Inflammatory macrophage treated with lipopolysaccharide for 1 hour (primary cell): Measurements from ENCODE around the gene PPIL1.
"Not testable (repeated sequence)": the region's sequence is repeated elsewhere in the genome, so short reads cannot be mapped to it uniquely, and the experiment has no call there.

Experiments used
- DNase-seq, 2 donors: peaks; one replicate each; pipeline ENCODE4 v3.0.0-alpha.2; 2020 to 2022

Gene PPIL1

DNA sequence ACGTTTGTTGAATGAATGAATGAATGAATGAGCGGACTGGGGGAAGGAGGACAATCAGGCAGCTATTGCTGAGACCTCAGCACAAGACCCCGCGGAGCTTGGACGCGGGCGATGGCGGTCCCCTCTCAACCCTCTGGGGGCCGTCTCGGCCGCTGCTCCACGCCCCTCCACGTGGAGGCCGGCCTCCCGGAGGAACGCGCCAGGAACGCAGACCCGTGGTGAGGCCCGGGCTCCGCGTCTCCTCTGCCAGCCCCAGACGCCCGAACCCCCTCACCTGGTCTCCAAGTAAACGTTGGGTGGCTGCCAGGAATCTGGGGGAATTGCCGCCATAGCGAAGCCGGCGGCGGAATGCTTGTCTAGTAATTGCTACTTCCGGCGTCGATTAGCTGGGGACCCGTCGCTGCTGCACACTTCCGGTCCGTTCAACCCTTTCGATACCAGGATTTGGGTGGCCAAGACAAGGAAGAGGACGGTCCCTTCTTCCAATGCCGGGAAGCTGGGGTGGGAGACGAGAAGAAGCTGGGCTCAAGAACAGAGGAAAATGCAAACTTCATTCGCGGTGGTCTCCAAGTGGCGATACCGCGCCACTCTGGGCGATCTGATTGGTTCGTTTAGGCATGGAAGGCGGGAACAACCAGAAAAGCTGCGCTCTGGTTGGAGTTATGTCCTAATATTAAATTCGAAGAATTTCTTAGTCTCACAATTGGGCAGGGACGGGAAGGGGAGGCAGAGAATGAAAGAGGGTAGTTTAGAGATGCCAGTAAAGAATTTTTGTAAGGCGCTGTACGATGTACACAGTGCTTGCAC is at the start of gene PPIL1:
Gene PPIL1 (minus strand): TSS at position 361 of the 807 bp plus-strand sequence. CDS start 31 bp downstream, at position 330.
- peak; percentile 83 to 89 for DNase-seq

DNA sequence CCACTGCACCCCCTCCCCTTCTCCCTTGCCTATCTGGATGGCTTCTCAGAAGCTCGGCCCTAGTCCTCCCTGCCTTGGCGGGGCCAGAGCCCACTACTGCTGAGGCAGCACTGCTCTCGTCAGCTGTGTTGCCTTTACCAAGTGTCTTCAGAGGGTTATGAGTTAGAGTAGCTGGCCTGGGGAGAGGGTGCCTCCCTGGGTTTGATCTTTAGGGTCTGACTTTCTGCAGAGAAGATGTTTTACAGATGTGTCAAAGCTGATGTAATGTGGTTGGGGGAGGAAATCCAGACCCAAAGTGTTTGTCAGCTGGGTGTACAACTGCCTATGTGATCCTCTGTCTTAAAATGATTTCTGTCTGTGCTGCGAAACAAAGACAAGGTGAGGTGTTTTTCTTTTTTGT is 49.5 kb upstream of the PPIL1 start:
- DNase-seq, result no peak

- no peak for DNase-seq
Observed at GRCh38 chr6:36920546-36920945, 45.9 kb upstream of the PPIL1 start.

DNA sequence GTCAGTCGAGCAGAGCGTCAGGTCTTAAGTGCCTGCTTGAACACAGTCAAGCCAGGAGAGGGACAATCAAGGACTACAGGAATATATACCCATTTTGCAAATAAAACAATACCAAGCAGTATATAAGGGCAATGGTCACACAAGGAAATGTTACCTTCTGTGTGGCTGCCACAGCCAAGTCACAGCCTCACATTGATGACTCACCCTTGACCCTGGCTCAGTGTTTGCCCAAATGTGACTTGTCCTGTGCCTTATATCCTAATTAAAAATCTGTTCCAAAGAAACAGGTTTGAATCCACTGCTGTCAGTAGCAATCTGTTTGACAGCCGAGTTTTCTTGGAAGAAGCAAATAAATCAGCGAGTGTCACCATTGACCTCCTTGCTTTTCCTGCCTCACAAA is 45.4 kb upstream of the PPIL1 start:
- DNase-seq, result no peak

- no peak for DNase-seq
Observed at GRCh38 chr6:36917541-36918193, 43.1 kb upstream of the PPIL1 start.

DNA sequence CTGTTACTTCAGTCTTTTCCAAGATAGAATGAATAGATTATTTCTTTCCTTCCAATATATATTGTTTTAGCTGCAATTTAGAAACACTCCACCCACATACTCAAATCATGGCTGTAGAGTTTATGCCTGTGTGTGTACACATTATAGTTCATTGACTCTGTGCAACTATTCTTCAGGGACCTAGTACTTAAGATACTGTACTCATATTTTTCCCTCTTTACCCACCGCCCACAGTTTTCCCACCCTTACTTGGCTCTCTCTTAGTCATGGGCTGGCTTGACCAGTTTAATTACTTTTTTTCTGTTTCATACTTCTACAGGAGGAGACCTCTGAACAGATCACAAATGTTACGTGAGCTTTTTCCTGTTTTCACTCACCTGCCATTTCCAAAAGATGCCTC is 41.5 kb upstream of the PPIL1 start:
- DNase-seq, result no peak

GRCh38 chr6:36915599-36915998 is 41.0 kb upstream of the PPIL1 start:
- DNase-seq, result no peak

GRCh38 chr6:36914227-36914794 is 39.7 kb upstream of the PPIL1 start:
- DNase-seq, result peak in 1 of 2 donors; percentile 2

- DNase-seq, result no peak
Observed at GRCh38 chr6:36913082-36913481, 38.5 kb upstream of the PPIL1 start.

- DNase-seq, result no peak
Observed at GRCh38 chr6:36912586-36912985, 38.0 kb upstream of the PPIL1 start.

GRCh38 chr6:36912030-36912454 is 37.4 kb upstream of the PPIL1 start:
- DNase-seq, result peak in 1 of 2 donors; percentile 20

GRCh38 chr6:36908747-36909146 is 34.1 kb upstream of the PPIL1 start:
- DNase-seq, result no peak

- DNase-seq, result no peak
Observed at GRCh38 chr6:36907781-36908180, 33.2 kb upstream of the PPIL1 start.

DNA sequence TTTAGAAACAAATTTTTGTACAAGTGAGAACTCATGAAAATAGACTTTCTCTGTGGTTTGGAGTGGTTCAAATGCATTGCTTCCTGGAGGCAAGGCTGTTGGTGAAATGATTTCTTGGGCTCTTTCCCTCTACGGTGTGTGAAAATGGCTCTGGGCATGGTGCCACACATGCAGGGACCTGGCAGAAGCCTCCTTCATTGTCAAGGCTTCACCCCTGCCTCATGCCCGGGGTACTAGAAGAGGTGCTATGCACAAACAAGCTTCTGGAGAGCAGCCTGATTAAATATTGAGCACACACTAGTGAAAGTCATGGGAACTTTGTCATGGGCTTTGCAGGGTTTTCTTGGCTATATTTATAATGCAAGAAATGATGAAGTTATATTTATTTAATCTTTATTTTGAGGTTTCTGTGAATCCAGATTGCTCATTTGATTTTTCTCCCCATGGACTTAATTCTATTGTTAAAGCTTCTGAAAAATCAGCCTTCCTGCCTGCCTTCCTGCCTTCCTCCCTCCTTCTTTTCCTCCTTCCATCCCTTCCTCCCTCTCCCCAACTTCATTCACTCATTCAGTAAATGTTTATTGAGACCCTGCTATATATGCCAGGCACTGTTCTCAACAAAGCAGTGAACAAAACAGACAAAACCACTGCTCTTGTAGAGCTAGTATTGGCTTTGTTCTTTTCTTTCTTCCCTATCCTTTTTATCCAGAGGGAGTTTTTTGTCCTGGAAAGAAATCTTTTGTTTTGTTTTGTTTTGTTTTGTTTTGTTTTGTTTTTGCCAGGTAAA is 32.1 kb upstream of the PPIL1 start:
- no peak for DNase-seq

GRCh38 chr6:36904851-36905393 is 30.3 kb upstream of the PPIL1 start:
- no peak for DNase-seq

DNA sequence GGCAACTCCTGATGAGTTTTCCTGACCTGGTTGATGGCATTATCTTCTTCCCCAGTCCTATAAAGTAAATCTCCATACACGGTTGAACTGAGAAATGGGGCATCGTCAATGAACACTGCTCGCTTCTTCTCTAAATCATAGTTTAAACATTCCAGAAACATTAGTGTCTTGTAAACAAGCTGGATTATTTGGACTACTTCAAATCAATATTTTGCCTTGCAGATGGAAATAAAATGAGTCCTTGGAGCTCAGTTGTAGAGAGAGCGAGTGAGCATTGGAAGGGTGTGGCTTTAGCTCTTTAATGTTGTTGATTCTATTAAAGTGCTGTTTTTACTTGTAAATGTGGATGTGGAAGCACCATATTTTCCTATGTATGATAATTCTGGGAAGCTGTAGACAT is 29.5 kb upstream of the PPIL1 start:
- DNase-seq, result no peak

DNA sequence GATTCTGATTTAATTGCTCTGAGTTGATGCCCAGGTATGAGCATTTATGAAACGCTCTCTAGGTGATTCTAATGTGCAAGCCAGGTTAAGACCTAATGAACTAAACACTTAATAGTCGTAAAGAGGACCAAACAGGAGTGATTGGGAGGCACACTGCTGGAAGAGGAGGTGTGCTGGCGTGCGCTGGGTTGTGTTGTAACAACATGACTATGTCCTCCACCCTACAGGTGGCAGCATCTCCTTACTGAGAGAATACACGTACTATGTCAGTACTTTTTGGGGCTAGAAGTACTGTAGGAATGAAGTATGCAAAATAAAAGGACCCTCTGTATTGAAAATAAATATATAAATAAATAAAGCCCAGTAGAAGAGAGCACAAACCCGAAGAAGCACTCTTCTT is 23.0 kb upstream of the PPIL1 start:
- DNase-seq, result no peak

GRCh38 chr6:36893976-36894932 is 19.7 kb upstream of the PPIL1 start:
- DNase-seq, result no peak

GRCh38 chr6:36891153-36891552 is 16.6 kb upstream of the PPIL1 start:
- DNase-seq, result not testable (repeated sequence)

DNA sequence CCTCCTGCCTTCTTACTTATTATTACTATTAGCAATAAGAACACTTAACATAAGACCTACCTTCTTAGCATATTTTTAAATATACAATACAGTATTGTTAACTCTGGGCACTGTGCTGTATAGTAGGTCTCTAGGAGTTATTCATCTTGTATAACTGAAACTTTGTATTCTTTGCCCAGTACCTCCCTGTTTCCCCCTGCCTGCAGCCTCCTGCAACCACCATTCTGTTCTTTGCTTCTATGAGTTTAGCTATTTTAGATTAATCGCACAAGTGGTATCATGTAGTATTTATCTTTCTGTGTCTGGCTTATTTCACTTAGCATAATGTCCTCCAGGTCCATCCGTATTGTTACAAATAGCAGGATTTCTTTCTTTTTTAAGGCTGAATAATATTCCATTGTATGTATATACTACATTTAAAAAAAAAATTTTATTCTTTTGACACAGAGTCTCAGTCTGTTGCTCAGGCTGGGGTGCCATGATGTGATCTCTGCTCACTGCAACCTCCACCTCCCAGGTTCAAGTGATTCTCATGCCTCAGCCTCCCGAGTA is 15.6 kb upstream of the PPIL1 start:
- DNase-seq, result no peak
